ENCODE measurements around the gene SSBP4. TPM values are rescaled to one million over a fixed set of nuclear protein-coding genes. Genes with fewer than 3 reads are reported as not detected.

Gene SSBP4
- total and polyA plus RNA-seq, 2 of the 4 experiments (the other 2 are of a cell fraction) = 14.9 to 39.7 TPM

DNA sequence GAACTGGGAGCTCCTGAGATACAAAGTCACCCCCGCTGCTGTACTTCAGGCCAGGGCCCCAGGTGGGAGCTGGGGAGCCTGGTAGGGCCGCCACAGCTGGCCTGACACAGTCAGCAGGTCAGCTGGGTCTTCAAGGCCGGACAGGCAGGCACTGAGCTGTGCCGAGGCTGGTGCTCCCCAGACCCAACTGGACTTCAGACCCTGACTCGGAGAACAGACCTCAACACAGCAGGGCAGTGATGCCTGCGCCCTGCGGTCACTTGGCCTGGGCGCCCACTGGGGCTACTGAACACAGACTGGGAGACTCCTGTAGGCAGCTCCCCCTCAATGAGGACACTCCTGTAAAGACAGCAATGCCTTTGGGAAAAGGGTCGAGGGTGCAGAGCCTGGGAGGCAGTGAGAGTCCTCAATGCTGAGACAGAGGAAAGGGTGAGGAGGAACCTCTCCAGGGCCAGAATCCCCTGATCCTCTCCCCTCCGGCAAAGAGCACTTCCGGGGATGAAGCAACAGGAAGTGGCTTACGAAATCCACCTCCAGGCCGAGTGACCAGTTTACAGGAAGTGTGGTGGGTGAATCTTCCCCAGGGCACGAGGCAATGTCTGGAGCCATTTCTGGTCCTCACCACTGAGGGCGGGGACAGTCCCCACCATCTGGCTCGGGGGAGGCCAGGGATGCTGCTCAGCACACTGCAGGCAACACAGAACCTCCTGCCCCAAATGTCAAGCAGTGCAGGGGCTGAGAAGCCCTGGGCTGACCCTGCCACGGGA, 59.5 kb downstream of the SSBP4 start:
- Histone ChIP-seq H3K4me3 (ENCODE audit: insufficient read depth, low read depth, low read length) (no peak overlapping the region), H2AFZ (replicated peaks; ENCODE audit: low read length, poor library complexity) (peak overlapping the region; percentile 33), H4K91ac (ENCODE audit: insufficient read depth, low read depth, low read length) (peak overlapping the region; percentile 98), H3K14ac (replicated peaks; ENCODE audit: low read depth, low read length) (peak overlapping the region; percentile 91), H3K56ac (ENCODE audit: extremely low read depth, insufficient read depth, low read length) (peak overlapping the region; percentile 48; the same call in 1 of the 2 replicates), H2BK15ac (ENCODE audit: low read depth, low read length) (peak overlapping the region; percentile 79; the same call in 2 of the 3 replicates), H3K9ac (ENCODE audit: low read depth, low read length) (peak overlapping the region; percentile 37), H2BK120ac (ENCODE audit: low read depth, low read length) (peak overlapping the region; percentile 88), H3K4me2 (ENCODE audit: low read depth, low read length) (peak overlapping the region; percentile 15; the same call in 1 of the 2 replicates), H3K4me1 (ENCODE audit: control insufficient read depth, insufficient read depth, low read length) (peaks cover 40% of the 10 kb centered on the region), H4K8ac (ENCODE audit: low read depth in 2 of 2, low read length in 2 of 2) (peak overlapping the region; percentile 72 to 91), H3K4ac (ENCODE audit: low read depth, low read length) (peak overlapping the region; percentile 95), H3K23ac (ENCODE audit: low read depth, low read length) (peak overlapping the region; percentile 66; the same call in 1 of the 2 replicates), H3K18ac (ENCODE audit: low read depth, low read length) (peak overlapping the region; percentile 78), H4K5ac (ENCODE audit: low read depth, low read length) (peak overlapping the region; percentile 83), H2AK5ac (ENCODE audit: low read depth, low read length) (peak overlapping the region; percentile 97), H3K27me3 (ENCODE audit: control insufficient read depth, insufficient read depth, low read length) (no peaks in the 10 kb centered on the region), H3K79me1 (ENCODE audit: low read depth in 1 of 2, low read length in 2 of 2) (peaks cover 34 to 98% of the 10 kb centered on the region in 2 experiments), H2BK5ac (ENCODE audit: low read depth, low read length, poor library complexity, severe bottlenecking) (peak overlapping the region; percentile 85), H3K27ac (ENCODE audit: insufficient read depth, low read length) (peak overlapping the region; percentile 90), H3K9me1 (ENCODE audit: insufficient read depth, low read length) (peaks cover 51% of the 10 kb centered on the region), H2BK20ac (ENCODE audit: low read depth, low read length) (peak overlapping the region; percentile 91), H3K9me3 (ENCODE audit: control insufficient read depth, insufficient read depth, low read length) (no peaks in the 10 kb centered on the region), H3K36me3 (ENCODE audit: control insufficient read depth, insufficient read depth, low read length) (peaks cover 3% of the 10 kb centered on the region; the same call in 1 of the 2 replicates), H2AK9ac (replicated peaks; ENCODE audit: low read depth, low read length, poor library complexity) (peak overlapping the region; percentile 92), H4K20me1 (ENCODE audit: insufficient read depth, low read length) (peaks cover 61% of the 10 kb centered on the region)
- BruUV-seq (replicated peaks) = no TSS peak
- ChIA-PET CTCF (no interaction called here), POLR2A (ENCODE audit: unreplicated experiment) (no interaction called here)
- in situ Hi-C loops (cut with MboI; ENCODE audit: low sequenced_read_pairs) = no loop called here
- DNase-seq (peak; percentile 94), ATAC-seq (ENCODE audit: low read depth) (peak; percentile 74)
- dilution Hi-C loops (cut with HindIII; ENCODE audit: low sequenced_read_pairs, unreplicated experiment) = no loop called here
- intact Hi-C loops (cut with micrococcal nuclease) = no loop called here
- 67% methylated on average over 2 of the region's 17 CpGs; no CpG with 5 or more reads in 1 of the 2 experiments for WGBS, 2 experiments (ENCODE audit: extremely low coverage in 2 of 2, insufficient read length in 1 of 2)
- 0 out of 2 replicates have a peak, but pooled peaks have one; percentile 43 for TF ChIP-seq MXI1 (IDR thresholded peaks at IDR 0.05; ENCODE audit: borderline replicate concordance, low read depth, low read length)
- no peak for TF ChIP-seq RCOR1 (IDR thresholded peaks at IDR 0.05; ENCODE audit: insufficient replicate concordance, low read length)
- TF ChIP-seq BHLHE40 (IDR thresholded peaks at IDR 0.05; ENCODE audit: low read depth, low read length) = peak; percentile 82
- no peak for TF ChIP-seq RFX5 (IDR thresholded peaks at IDR 0.05; ENCODE audit: low read depth, low read length)
- TF ChIP-seq, protein P1, sequence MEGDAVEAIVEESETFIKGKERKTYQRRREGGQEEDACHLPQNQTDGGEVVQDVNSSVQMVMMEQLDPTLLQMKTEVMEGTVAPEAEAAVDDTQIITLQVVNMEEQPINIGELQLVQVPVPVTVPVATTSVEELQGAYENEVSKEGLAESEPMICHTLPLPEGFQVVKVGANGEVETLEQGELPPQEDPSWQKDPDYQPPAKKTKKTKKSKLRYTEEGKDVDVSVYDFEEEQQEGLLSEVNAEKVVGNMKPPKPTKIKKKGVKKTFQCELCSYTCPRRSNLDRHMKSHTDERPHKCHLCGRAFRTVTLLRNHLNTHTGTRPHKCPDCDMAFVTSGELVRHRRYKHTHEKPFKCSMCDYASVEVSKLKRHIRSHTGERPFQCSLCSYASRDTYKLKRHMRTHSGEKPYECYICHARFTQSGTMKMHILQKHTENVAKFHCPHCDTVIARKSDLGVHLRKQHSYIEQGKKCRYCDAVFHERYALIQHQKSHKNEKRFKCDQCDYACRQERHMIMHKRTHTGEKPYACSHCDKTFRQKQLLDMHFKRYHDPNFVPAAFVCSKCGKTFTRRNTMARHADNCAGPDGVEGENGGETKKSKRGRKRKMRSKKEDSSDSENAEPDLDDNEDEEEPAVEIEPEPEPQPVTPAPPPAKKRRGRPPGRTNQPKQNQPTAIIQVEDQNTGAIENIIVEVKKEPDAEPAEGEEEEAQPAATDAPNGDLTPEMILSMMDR (conservative IDR thresholded peaks at IDR 0.05; ENCODE audit: low read depth, low read length) = no peak
- TF ChIP-seq MAZ (IDR thresholded peaks at IDR 0.05; ENCODE audit: borderline replicate concordance, low read depth, low read length) = peak; percentile 82; the same call in 1 of the 2 replicates
- no peak for TF ChIP-seq FOS (IDR thresholded peaks at IDR 0.05; ENCODE audit: low read depth, low read length)
- TF ChIP-seq, protein P2, sequence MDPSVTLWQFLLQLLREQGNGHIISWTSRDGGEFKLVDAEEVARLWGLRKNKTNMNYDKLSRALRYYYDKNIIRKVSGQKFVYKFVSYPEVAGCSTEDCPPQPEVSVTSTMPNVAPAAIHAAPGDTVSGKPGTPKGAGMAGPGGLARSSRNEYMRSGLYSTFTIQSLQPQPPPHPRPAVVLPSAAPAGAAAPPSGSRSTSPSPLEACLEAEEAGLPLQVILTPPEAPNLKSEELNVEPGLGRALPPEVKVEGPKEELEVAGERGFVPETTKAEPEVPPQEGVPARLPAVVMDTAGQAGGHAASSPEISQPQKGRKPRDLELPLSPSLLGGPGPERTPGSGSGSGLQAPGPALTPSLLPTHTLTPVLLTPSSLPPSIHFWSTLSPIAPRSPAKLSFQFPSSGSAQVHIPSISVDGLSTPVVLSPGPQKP (IDR thresholded peaks at IDR 0.05; ENCODE audit: borderline replicate concordance, low read depth, low read length) = 0 out of 2 replicates have a peak, but pooled peaks have one; percentile 27
- TF ChIP-seq CHD1 (IDR thresholded peaks at IDR 0.05; ENCODE audit: low read depth, low read length) = no peak
- no peak for TF ChIP-seq POLR2A (IDR thresholded peaks at IDR 0.05; ENCODE audit: low read depth, low read length)
- TF ChIP-seq RAD21 (IDR thresholded peaks at IDR 0.05; ENCODE audit: low read length) = peak; percentile 18; the same call in 1 of the 2 replicates
- no peak for TF ChIP-seq NFE2L2 (IDR thresholded peaks at IDR 0.05; ENCODE audit: low read depth, low read length)
- TF ChIP-seq CEBPB (IDR thresholded peaks at IDR 0.05; ENCODE audit: low read depth, low read length) = peak; percentile 99
- no peak for TF ChIP-seq SMC3 (IDR thresholded peaks at IDR 0.05; ENCODE audit: low read depth, low read length)
- TF ChIP-seq MAFK (IDR thresholded peaks at IDR 0.05; ENCODE audit: low read depth, low read length) = no peak
